Brain microvascular endothelial cell (primary cell): Measurements from ENCODE around the gene GIN1.
"Not testable (repeated sequence)": the region's sequence is repeated elsewhere in the genome, so short reads cannot be mapped to it uniquely, and the experiment has no call there.

Source experiments
- DNase-seq: peaks from one replicate; pipeline ENCODE4 v3.0.0-alpha.2; 2020
- H3K27ac ChIP-seq: fragments of 250-450 bp; sonication (Bioruptor Pico); 2 replicates; pipeline ENCODE4 v1.5.1; 2020; ENCODE audit warnings: mild to moderate bottlenecking, moderate library complexity
- H3K27me3 ChIP-seq: fragments of 250-450 bp; sonication (Bioruptor Pico); replicated peaks from 2 replicates; pipeline ENCODE4 v1.5.1; 2020; ENCODE audit warnings: mild to moderate bottlenecking
- H3K36me3 ChIP-seq: fragments of 250-450 bp; sonication (Bioruptor Pico); replicated peaks from 2 replicates; pipeline ENCODE4 v1.5.1; 2020; ENCODE audit warnings: mild to moderate bottlenecking
- H3K4me3 ChIP-seq: 2 replicates; pipeline ENCODE4 v1.5.1; 2011; ENCODE audit warnings: low read depth, mild to moderate bottlenecking, control low read depth, low read length, moderate library complexity
- CTCF ChIP-seq: IDR thresholded peaks from 2 replicates; pipeline ENCODE4 v1.5.1; 2011; ENCODE audit warnings: low read depth, mild to moderate bottlenecking, moderate library complexity, low read length, control low read depth, inconsistent platforms; ENCODE audit errors: missing control alignments
- in situ Hi-C: cut with HindIII; loops from 2 replicates; pipeline ENCODE4 v1.10.0; 2017; ENCODE audit warnings: low sequenced_read_pairs, low pct_ligation_motif_present

The GIN1 gene, protein sequence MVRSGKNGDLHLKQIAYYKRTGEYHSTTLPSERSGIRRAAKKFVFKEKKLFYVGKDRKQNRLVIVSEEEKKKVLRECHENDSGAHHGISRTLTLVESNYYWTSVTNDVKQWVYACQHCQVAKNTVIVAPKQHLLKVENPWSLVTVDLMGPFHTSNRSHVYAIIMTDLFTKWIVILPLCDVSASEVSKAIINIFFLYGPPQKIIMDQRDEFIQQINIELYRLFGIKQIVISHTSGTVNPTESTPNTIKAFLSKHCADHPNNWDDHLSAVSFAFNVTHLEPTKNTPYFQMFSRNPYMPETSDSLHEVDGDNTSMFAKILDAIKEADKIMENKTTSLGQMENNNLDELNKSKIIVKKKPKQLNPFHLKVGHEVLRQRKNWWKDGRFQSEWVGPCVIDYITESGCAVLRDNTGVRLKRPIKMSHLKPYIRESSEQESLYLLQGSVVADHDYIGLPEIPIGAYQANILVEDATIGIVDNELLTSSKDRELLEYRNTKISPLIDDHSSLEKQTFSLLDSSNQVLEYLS

GRCh38 chr5:103119765-103120606 lies at the start of gene GIN1, which contains the start of gene PPIP5K2:
Gene GIN1, minus strand, starts transcription at chr5:103120138. Its CDS starts 11,431 bp downstream, at chr5:103108707.
Gene PPIP5K2, plus strand, starts transcription at chr5:103120301. Its CDS starts 9,289 bp downstream, at chr5:103129590.
- TF ChIP-seq CTCF, result no peak
- H3K27ac ChIP-seq, result peak within 1 kb of the TSS; percentile 96
- in situ Hi-C loops, result no loop called here

DNA sequence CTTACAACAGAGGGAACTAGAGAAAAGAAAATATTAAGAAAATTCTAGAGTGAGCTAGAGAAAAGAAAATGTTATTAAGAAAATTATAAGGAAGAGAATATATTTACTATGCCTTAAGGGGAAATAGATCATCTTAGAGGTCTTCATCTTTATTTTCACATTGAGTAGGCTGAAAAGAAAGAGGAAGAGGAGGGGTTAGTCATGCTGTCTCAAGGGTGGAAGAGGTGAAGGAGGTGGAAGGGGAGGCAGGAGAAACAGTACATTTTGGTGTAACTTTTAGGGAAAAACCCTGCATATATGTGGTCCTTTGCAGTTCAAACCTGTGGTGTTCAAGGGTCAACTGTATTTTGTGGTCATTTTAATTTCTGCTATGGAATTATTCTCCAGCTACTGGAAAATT lies 46.8 kb upstream of the GIN1 start:
- H3K4me3 ChIP-seq, result no peak overlapping the region
- no peak overlapping the region for H3K27ac ChIP-seq
- in situ Hi-C loops, result no loop called here
- no peaks in the 10 kb centered on the region for H3K27me3 ChIP-seq
- TF ChIP-seq CTCF, result no peak
- DNase-seq, result no peak
- H3K36me3 ChIP-seq, result peaks cover 3% of the 10 kb centered on the region

More at GRCh38 chr5:103119765-103120606, at the start of gene GIN1, which contains the start of gene PPIP5K2:
- no peaks in the 10 kb centered on the region for H3K36me3 ChIP-seq
- no peaks in the 10 kb centered on the region for H3K27me3 ChIP-seq
- DNase-seq, result peak; percentile 99
- H3K4me3 ChIP-seq, result peak within 1 kb of the TSS; percentile 92

GRCh38 chr5:103151156-103151555 lies 31.2 kb upstream of the GIN1 start:
- TF ChIP-seq CTCF, result no peak

DNA sequence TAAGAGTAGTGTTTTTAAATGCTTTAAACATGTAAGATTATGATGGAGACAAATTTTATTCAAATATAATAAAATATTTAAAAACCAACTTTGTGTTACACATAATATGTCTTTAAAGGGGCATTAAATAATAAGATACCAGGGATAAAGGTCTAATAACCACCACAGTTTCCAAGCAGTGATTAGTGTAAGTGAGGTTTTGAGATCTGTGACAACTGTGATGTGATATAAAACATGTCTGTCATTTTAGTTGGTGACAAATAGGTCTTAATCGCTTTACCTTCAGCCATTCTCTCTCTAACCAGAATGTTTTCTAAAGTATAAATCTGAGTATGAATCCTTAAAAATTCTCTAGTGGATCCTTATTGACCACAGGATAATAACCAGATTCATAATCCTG lies 28.3 kb upstream of the GIN1 start:
- H3K27me3 ChIP-seq, result no peaks in the 10 kb centered on the region
- peaks cover 2% of the 10 kb centered on the region for H3K36me3 ChIP-seq
- DNase-seq, result no peak
- H3K27ac ChIP-seq, result no peak overlapping the region
- no peak for TF ChIP-seq CTCF
- no peak overlapping the region for H3K4me3 ChIP-seq
- in situ Hi-C loops, result no loop called here

More at GRCh38 chr5:103151156-103151555, 31.2 kb upstream of the GIN1 start:
- no peaks in the 10 kb centered on the region for H3K27me3 ChIP-seq
- H3K27ac ChIP-seq, result no peak overlapping the region
- no peak overlapping the region for H3K4me3 ChIP-seq
- in situ Hi-C loops, result no loop called here
- peaks cover 7% of the 10 kb centered on the region for H3K36me3 ChIP-seq
- no peak for DNase-seq

- in situ Hi-C loops, result no loop called here
- no peak overlapping the region for H3K27ac ChIP-seq
- H3K27me3 ChIP-seq, result no peaks in the 10 kb centered on the region
- no peak overlapping the region for H3K4me3 ChIP-seq
- peaks cover 7% of the 10 kb centered on the region for H3K36me3 ChIP-seq
- no peak for TF ChIP-seq CTCF
- no peak for DNase-seq
Observed at GRCh38 chr5:103145196-103145595, 25.3 kb upstream of the GIN1 start.

DNA sequence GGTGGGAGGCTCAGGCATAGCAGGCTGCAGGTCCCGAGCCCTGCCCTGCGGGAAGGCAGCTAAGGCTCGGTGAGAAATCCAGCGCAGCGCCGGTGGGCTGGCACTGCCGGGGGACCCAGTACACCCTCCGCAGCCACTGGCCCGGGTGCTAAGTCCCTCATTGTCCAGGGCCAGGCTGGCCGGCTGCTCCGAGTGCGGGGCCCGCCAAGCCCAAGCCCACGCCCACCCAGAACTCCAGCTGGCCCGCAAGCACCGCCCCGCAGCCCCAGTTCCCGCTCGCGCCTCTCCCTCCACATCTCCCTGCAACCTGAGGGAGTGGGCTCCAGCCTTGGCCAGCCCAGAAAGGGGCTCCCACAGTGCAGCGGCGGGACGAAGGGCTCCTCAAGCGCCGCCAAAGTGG lies 22.2 kb upstream of the GIN1 start:
- H3K27me3 ChIP-seq, DNase-seq, in situ Hi-C loops, H3K27ac ChIP-seq, H3K4me3 ChIP-seq: not testable (repeated sequence)
- peaks cover 19% of the 10 kb centered on the region for H3K36me3 ChIP-seq
